GM23338 (cell line): ENCODE results near the gene IL1F10.

ENCODE experiments used
- CREB1 ChIP-seq: fragments of 250-450 bp; sonication (Bioruptor Pico); IDR thresholded peaks from 2 replicates; pipeline ENCODE4 v1.5.0; 2020; ENCODE audit warnings: low read depth, mild to moderate bottlenecking, moderate library complexity
- EZH2 ChIP-seq: fragments of 200-600 bp; sonication (generic); IDR thresholded peaks from one replicate; pipeline ENCODE4 v1.8.0; 2017; ENCODE audit warnings: antibody characterized with exemption, mild to moderate bottlenecking, low read depth; ENCODE audit not compliant: unreplicated experiment
- EZH2phosphoT487 ChIP-seq: fragments of 200-600 bp; sonication (generic); IDR thresholded peaks from one replicate; pipeline ENCODE4 v1.8.1; 2018; ENCODE audit warnings: antibody characterized with exemption; ENCODE audit not compliant: unreplicated experiment
- JUNB ChIP-seq: IDR thresholded peaks from one replicate; pipeline ENCODE4 v1.6.1; 2016; ENCODE audit warnings: antibody characterized with exemption; ENCODE audit not compliant: unreplicated experiment
- POLR2AphosphoS5 ChIP-seq: IDR thresholded peaks from 2 replicates; pipeline ENCODE4 v1.6.1; 2016; ENCODE audit warnings: antibody characterized with exemption, low read depth
- STAT1 ChIP-seq: IDR thresholded peaks from one replicate; pipeline ENCODE4 v1.6.1; 2016; ENCODE audit warnings: antibody characterized with exemption; ENCODE audit not compliant: unreplicated experiment
- ZNF331 ChIP-seq: fragments of 250-450 bp; sonication (Bioruptor Pico); IDR thresholded peaks from 2 replicates; pipeline ENCODE4 v1.5.0; 2020; ENCODE audit warnings: low read depth, mild to moderate bottlenecking, moderate library complexity
- TF ChIP-seq, protein P1 (sequence below), 2 experiments: fragments of 200-600 bp in 1 of 2; sonication (generic) in 1 of 2; conservative IDR thresholded peaks; 2 replicates each; pipeline versions ENCODE4 v1.5.1 to v1.6.1; 2016 to 2017; ENCODE audit warnings: antibody characterized with exemption in 2 of 2, low read depth in 2 of 2, mild to moderate bottlenecking in 2 of 2, moderate library complexity in 1 of 2
- TF ChIP-seq, protein P2 (sequence below): IDR thresholded peaks from one replicate; pipeline ENCODE4 v1.6.1; 2018; ENCODE audit warnings: antibody characterized with exemption; ENCODE audit not compliant: unreplicated experiment
- TF ChIP-seq, protein P3 (sequence below): IDR thresholded peaks from 2 replicates; pipeline ENCODE4 v1.6.1; 2016; ENCODE audit warnings: antibody characterized with exemption

DNA sequence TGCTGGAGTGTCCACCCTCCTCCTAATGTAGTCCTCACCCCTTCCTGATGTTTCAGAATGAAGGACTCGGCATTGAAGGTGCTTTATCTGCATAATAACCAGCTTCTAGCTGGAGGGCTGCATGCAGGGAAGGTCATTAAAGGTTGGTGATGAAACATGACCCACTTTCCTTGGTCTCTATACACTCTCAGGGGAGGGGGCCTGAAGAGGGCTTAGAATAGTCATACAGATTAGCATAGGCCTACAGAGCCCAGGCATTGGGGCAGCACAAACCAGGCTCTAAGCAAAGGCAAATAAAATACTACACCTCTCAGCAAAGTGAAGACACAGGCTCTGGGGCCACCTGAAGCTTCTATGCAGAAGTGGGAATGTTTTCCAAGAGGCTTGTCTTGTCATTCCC is 7.0 kb upstream of the IL1F10 start:
- TF ChIP-seq EZH2phosphoT487 (no peak), POLR2AphosphoS5 (no peak), STAT1 (no peak), EZH2 (no peak), JUNB (no peak), CREB1 (CRISPR knock-in tag) (no peak), ZNF331 (CRISPR knock-in tag) (no peak)
- TF ChIP-seq, protein P1, sequence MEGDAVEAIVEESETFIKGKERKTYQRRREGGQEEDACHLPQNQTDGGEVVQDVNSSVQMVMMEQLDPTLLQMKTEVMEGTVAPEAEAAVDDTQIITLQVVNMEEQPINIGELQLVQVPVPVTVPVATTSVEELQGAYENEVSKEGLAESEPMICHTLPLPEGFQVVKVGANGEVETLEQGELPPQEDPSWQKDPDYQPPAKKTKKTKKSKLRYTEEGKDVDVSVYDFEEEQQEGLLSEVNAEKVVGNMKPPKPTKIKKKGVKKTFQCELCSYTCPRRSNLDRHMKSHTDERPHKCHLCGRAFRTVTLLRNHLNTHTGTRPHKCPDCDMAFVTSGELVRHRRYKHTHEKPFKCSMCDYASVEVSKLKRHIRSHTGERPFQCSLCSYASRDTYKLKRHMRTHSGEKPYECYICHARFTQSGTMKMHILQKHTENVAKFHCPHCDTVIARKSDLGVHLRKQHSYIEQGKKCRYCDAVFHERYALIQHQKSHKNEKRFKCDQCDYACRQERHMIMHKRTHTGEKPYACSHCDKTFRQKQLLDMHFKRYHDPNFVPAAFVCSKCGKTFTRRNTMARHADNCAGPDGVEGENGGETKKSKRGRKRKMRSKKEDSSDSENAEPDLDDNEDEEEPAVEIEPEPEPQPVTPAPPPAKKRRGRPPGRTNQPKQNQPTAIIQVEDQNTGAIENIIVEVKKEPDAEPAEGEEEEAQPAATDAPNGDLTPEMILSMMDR (conservative IDR thresholded peaks at IDR 0.05; ENCODE audit: low read depth in 2 of 2), result no peak
- TF ChIP-seq, protein P2, sequence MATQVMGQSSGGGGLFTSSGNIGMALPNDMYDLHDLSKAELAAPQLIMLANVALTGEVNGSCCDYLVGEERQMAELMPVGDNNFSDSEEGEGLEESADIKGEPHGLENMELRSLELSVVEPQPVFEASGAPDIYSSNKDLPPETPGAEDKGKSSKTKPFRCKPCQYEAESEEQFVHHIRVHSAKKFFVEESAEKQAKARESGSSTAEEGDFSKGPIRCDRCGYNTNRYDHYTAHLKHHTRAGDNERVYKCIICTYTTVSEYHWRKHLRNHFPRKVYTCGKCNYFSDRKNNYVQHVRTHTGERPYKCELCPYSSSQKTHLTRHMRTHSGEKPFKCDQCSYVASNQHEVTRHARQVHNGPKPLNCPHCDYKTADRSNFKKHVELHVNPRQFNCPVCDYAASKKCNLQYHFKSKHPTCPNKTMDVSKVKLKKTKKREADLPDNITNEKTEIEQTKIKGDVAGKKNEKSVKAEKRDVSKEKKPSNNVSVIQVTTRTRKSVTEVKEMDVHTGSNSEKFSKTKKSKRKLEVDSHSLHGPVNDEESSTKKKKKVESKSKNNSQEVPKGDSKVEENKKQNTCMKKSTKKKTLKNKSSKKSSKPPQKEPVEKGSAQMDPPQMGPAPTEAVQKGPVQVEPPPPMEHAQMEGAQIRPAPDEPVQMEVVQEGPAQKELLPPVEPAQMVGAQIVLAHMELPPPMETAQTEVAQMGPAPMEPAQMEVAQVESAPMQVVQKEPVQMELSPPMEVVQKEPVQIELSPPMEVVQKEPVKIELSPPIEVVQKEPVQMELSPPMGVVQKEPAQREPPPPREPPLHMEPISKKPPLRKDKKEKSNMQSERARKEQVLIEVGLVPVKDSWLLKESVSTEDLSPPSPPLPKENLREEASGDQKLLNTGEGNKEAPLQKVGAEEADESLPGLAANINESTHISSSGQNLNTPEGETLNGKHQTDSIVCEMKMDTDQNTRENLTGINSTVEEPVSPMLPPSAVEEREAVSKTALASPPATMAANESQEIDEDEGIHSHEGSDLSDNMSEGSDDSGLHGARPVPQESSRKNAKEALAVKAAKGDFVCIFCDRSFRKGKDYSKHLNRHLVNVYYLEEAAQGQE, result no peak
- TF ChIP-seq, protein P3, sequence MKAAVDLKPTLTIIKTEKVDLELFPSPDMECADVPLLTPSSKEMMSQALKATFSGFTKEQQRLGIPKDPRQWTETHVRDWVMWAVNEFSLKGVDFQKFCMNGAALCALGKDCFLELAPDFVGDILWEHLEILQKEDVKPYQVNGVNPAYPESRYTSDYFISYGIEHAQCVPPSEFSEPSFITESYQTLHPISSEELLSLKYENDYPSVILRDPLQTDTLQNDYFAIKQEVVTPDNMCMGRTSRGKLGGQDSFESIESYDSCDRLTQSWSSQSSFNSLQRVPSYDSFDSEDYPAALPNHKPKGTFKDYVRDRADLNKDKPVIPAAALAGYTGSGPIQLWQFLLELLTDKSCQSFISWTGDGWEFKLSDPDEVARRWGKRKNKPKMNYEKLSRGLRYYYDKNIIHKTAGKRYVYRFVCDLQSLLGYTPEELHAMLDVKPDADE, result no peak
